Measurements from ENCODE around the gene ROBO2.
A peak's percentile ranks its signal among the peaks of the same experiment; 100 is the strongest.

ROBO2 gene

GRCh38 chr3:77256584-77257503 lies 216.9 kb downstream of the ROBO2 start (continued):
- no peak for TF ChIP-seq ZBTB44 (tag by site-specific recombination; IDR thresholded peaks at IDR 0.05)
- peak; percentile 59; the same call in 1 of the 2 replicates for TF ChIP-seq ZNF843 (tag by site-specific recombination; IDR thresholded peaks at IDR 0.05)
- TF ChIP-seq ZNF341 (tag by site-specific recombination; IDR thresholded peaks at IDR 0.05; ENCODE audit: low read depth), result peak; percentile 54; the same call in 1 of the 2 replicates
- TF ChIP-seq ZNF391 (tag by site-specific recombination; IDR thresholded peaks at IDR 0.05; ENCODE audit: borderline replicate concordance, low read depth), result no peak
- 0 out of 2 replicates have a peak, but pooled peaks have one; percentile 71 for TF ChIP-seq ZNF561 (tag by site-specific recombination; IDR thresholded peaks at IDR 0.05; ENCODE audit: borderline replicate concordance)
- no peak for TF ChIP-seq ZSCAN30 (tag by site-specific recombination; IDR thresholded peaks at IDR 0.05)
- peak; percentile 23; the same call in 1 of the 2 replicates for TF ChIP-seq IKZF3 (tag by site-specific recombination; IDR thresholded peaks at IDR 0.05)
- no peak for TF ChIP-seq ZNF701 (tag by site-specific recombination; IDR thresholded peaks at IDR 0.05)
- TF ChIP-seq ZNF596 (tag by site-specific recombination; IDR thresholded peaks at IDR 0.05), result 0 out of 2 replicates have a peak, but pooled peaks have one; percentile 13
- TF ChIP-seq ZNF513 (tag by site-specific recombination; IDR thresholded peaks at IDR 0.05), result no peak
- TF ChIP-seq ZNF239 (tag by site-specific recombination; IDR thresholded peaks at IDR 0.05), result no peak
- no peak for TF ChIP-seq ZNF184 (tag by site-specific recombination; IDR thresholded peaks at IDR 0.05)
- TF ChIP-seq ZNF830 (tag by site-specific recombination; IDR thresholded peaks at IDR 0.05; ENCODE audit: low read depth), result no peak
- no peak for TF ChIP-seq ZBTB11 (tag by site-specific recombination; conservative IDR thresholded peaks at IDR 0.05; ENCODE audit: low read depth)
- TF ChIP-seq ZNF157 (tag by site-specific recombination; IDR thresholded peaks at IDR 0.05), result no peak
- 0 out of 2 replicates have a peak, but pooled peaks have one; percentile 29 for TF ChIP-seq PRDM10 (tag by site-specific recombination; IDR thresholded peaks at IDR 0.05)
- no peak for TF ChIP-seq ZNF677 (tag by site-specific recombination; IDR thresholded peaks at IDR 0.05)
- no peak for TF ChIP-seq ZBTB6 (tag by site-specific recombination; IDR thresholded peaks at IDR 0.05)
- no peak for TF ChIP-seq ZNF449 (tag by site-specific recombination; IDR thresholded peaks at IDR 0.05)
- no peak for TF ChIP-seq ZNF148 (tag by site-specific recombination; IDR thresholded peaks at IDR 0.05; ENCODE audit: borderline replicate concordance)

Measured in HEK293 (cell line).